GM18505 (cell line): ENCODE measurements around the gene NECTIN4.

ENCODE experiments used
- ATAC-seq: cut with Tn5 transposase; IDR thresholded peaks from one replicate; pipeline ENCODE4 v1.9.1; 2021; ENCODE audit not compliant: unreplicated experiment
- POLR2A ChIP-seq: IDR thresholded peaks from 4 replicates; pipeline ENCODE4 v1.6.1; 2011; ENCODE audit warnings: borderline replicate concordance; ENCODE audit not compliant: insufficient read depth, insufficient read length; ENCODE audit errors: extremely low read depth

The NECTIN4 gene

GRCh38 chr1:161048949-161049722, 40.2 kb downstream of the NECTIN4 start:
- TF ChIP-seq POLR2A = no peak
- no peak for ATAC-seq

GRCh38 chr1:161047436-161048420, 41.6 kb downstream of the NECTIN4 start:
- ATAC-seq = no peak
- peak; percentile 42 for TF ChIP-seq POLR2A

- ATAC-seq = peak; percentile 37
- no peak for TF ChIP-seq POLR2A
Observed at GRCh38 chr1:161046605-161047228, 42.6 kb downstream of the NECTIN4 start.

GRCh38 chr1:161045736-161046604, 43.4 kb downstream of the NECTIN4 start, which contains the start of gene USF1:
TSS of gene USF1 (minus strand) at chr1:161045977. CDS start at chr1:161043275, 2,702 bp downstream.
- peak; percentile 54 for ATAC-seq

GRCh38 chr1:161044908-161045735, 44.2 kb downstream of the NECTIN4 start:
- ATAC-seq = peak; percentile 33
- TF ChIP-seq POLR2A = peak; percentile 69

More at GRCh38 chr1:161045736-161046604, 43.4 kb downstream of the NECTIN4 start, which contains the start of gene USF1:
- peak; percentile 88 for TF ChIP-seq POLR2A

GRCh38 chr1:161044535-161044907, 44.8 kb downstream of the NECTIN4 start:
- no peak for TF ChIP-seq POLR2A
- peak; percentile 1 for ATAC-seq

- no peak for TF ChIP-seq POLR2A
- no peak for ATAC-seq
Observed at GRCh38 chr1:161039546-161039945, 49.8 kb downstream of the NECTIN4 start.

- no peak for ATAC-seq
Observed at GRCh38 chr1:161039154-161039545, 50.2 kb downstream of the NECTIN4 start.

GRCh38 chr1:161038523-161039153, 50.7 kb downstream of the NECTIN4 start, which contains the start of gene TSTD1:
TSS of gene TSTD1 (minus strand) at chr1:161038964. CDS start at chr1:161038889, 75 bp downstream.
- ATAC-seq = peak; percentile 75
- TF ChIP-seq POLR2A = peak; percentile 77

More at GRCh38 chr1:161039154-161039545, 50.2 kb downstream of the NECTIN4 start:
- TF ChIP-seq POLR2A = no peak

GRCh38 chr1:161037661-161038522, 51.5 kb downstream of the NECTIN4 start:
- no peak for ATAC-seq
- no peak for TF ChIP-seq POLR2A
